ENCODE results near the gene PRR35.

DNA sequence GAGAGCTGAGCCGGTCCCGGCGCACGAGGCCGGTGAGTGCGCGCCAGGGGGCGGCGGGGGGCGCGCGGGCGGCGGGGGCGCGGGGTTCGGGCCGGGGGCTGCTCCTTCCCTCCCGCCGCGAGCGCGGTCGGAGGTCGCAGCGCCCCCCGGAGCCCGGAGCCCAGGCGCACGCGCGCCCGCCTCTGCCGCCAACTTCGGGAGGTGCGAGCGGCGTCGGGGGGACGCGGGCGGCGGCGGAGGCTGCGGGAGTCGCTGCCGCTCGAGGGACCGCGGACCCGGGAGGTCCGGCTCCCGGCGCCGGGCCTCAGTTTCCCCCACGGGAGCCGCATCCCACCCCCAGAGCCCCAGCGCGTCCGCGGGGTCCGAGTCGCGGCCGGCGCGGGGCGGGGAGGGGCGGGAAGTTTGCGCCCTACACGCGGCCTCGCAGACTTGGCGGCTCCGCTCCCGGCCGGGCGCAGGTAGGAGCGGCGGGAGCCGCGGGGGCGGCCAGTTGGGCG, at the start of gene PRR35:
- TF ChIP-seq, protein P1, sequence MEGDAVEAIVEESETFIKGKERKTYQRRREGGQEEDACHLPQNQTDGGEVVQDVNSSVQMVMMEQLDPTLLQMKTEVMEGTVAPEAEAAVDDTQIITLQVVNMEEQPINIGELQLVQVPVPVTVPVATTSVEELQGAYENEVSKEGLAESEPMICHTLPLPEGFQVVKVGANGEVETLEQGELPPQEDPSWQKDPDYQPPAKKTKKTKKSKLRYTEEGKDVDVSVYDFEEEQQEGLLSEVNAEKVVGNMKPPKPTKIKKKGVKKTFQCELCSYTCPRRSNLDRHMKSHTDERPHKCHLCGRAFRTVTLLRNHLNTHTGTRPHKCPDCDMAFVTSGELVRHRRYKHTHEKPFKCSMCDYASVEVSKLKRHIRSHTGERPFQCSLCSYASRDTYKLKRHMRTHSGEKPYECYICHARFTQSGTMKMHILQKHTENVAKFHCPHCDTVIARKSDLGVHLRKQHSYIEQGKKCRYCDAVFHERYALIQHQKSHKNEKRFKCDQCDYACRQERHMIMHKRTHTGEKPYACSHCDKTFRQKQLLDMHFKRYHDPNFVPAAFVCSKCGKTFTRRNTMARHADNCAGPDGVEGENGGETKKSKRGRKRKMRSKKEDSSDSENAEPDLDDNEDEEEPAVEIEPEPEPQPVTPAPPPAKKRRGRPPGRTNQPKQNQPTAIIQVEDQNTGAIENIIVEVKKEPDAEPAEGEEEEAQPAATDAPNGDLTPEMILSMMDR (IDR thresholded peaks at IDR 0.05; ENCODE audit: low read depth, low read length, poor library complexity, severe bottlenecking): no peak
- TF ChIP-seq EZH2phosphoT487 (IDR thresholded peaks at IDR 0.05; ENCODE audit: borderline replicate concordance, low read length): no peak

Measured in DOHH2 (cell line).